ENCODE data around the gene SUDS3. TPM values are rescaled to one million over a fixed set of nuclear protein-coding genes. Genes with fewer than 3 reads are reported as not detected.

Gene SUDS3
- polyA plus RNA-seq, 1 of the 3 experiments (the other 2 are of a cell fraction): 15.0 TPM

GRCh38 chr12:118463677-118464076 is 87.3 kb downstream of the SUDS3 start (continued):
- TF ChIP-seq REST (IDR thresholded peaks at IDR 0.05; ENCODE audit: low read depth, low read length) (no peak), POLR2AphosphoS5 (IDR thresholded peaks at IDR 0.05; ENCODE audit: low read depth, low read length) (no peak), TEAD4 (IDR thresholded peaks at IDR 0.05; ENCODE audit: borderline replicate concordance, insufficient read depth) (no peak), TAF1 (IDR thresholded peaks at IDR 0.05; ENCODE audit: borderline replicate concordance, low read depth, low read length) (no peak), FOXJ3 (CRISPR knock-in tag; IDR thresholded peaks at IDR 0.05) (no peak), GATA2 (CRISPR knock-in tag; IDR thresholded peaks at IDR 0.05) (no peak), FOXM1 (IDR thresholded peaks at IDR 0.05; ENCODE audit: low read depth) (no peak), TCF12 (IDR thresholded peaks at IDR 0.05) (no peak), RCOR1 (IDR thresholded peaks at IDR 0.05; ENCODE audit: low read length) (no peak), MEF2A (IDR thresholded peaks at IDR 0.05; ENCODE audit: borderline replicate concordance, low read depth) (no peak), RAD21 (IDR thresholded peaks at IDR 0.05; ENCODE audit: low read length) (no peak), GABPA (IDR thresholded peaks at IDR 0.05; ENCODE audit: low read depth) (no peak)

DNA sequence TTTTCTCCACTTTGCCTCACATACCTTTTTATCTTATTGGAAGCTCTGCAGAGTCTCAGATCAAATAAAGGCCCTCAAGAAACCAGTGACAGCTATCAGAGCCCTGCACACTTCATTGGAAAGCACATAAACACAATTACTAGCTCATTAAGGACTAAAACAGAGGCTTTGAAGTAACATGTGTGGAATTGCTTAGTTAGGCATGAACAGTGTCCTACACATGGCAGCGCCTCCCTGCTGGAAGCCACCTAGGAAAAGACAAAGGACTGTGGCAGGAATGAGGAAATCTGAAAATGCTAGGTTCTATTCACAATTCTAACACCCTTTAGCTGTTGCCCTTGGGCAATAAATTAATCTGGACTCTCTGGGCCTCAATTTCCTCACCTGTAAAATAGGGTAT is 89.4 kb downstream of the SUDS3 start:
- H3K9me2 ChIP-seq: no peaks in the 10 kb centered on the region
- DNase-seq: peak; percentile 3
- H3K36me3 ChIP-seq (replicated peaks in 1 of 2; ENCODE audit: control insufficient read depth in 1 of 2, insufficient read depth in 2 of 2, low read length in 1 of 2): no peaks in the 10 kb centered on the region
- no peaks in the 10 kb centered on the region for H3K4me1 ChIP-seq (ENCODE audit: control insufficient read depth in 1 of 2, insufficient read depth in 2 of 2, low read depth in 1 of 2, low read length in 1 of 2)
- no peak overlapping the region for H3K4me3 ChIP-seq (ENCODE audit: low read depth in 2 of 2, low read length in 1 of 2)
- no peak overlapping the region for H3K4me2 ChIP-seq
- H3K27me3 ChIP-seq (ENCODE audit: insufficient read depth): no peaks in the 10 kb centered on the region
- ChIA-PET CTCF (interaction anchor here (0.7 kb wide), 1 partner anchor 30 kb away, joined by 3 read pairs; no protein-coding TSS in a partner anchor), POLR2A (no interaction called here)
- no peak overlapping the region for H3K27ac ChIP-seq (ENCODE audit: low read depth in 2 of 2, low read length in 1 of 2)
- no peaks in the 10 kb centered on the region for H3K79me2 ChIP-seq (ENCODE audit: insufficient read depth)
- H2AFZ ChIP-seq (ENCODE audit: low read depth): no peak overlapping the region
- no peaks in the 10 kb centered on the region for H3K9me3 ChIP-seq
- TF ChIP-seq FOXJ3 (CRISPR knock-in tag; IDR thresholded peaks at IDR 0.05) (no peak), TCF12 (IDR thresholded peaks at IDR 0.05) (no peak), ELF1 (IDR thresholded peaks at IDR 0.05) (no peak), CHD2 (IDR thresholded peaks at IDR 0.05; ENCODE audit: low read length, partially characterized antibody) (no peak), YY1 (IDR thresholded peaks at IDR 0.05; ENCODE audit: low read depth) (no peak), GATA2 (CRISPR knock-in tag; IDR thresholded peaks at IDR 0.05) (no peak), NRF1 (IDR thresholded peaks at IDR 0.05; ENCODE audit: low read depth, low read length) (no peak), TEAD4 (IDR thresholded peaks at IDR 0.05; ENCODE audit: borderline replicate concordance, insufficient read depth) (no peak), MAX (IDR thresholded peaks at IDR 0.05; ENCODE audit: low read depth) (no peak), MEF2A (IDR thresholded peaks at IDR 0.05; ENCODE audit: borderline replicate concordance, low read depth) (no peak)
- TF ChIP-seq, protein P1, sequence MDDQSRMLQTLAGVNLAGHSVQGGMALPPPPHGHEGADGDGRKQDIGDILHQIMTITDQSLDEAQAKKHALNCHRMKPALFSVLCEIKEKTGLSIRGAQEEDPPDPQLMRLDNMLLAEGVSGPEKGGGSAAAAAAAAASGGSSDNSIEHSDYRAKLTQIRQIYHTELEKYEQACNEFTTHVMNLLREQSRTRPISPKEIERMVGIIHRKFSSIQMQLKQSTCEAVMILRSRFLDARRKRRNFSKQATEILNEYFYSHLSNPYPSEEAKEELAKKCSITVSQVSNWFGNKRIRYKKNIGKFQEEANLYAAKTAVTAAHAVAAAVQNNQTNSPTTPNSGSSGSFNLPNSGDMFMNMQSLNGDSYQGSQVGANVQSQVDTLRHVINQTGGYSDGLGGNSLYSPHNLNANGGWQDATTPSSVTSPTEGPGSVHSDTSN (IDR thresholded peaks at IDR 0.05): no peak
- TF ChIP-seq, protein P2, sequence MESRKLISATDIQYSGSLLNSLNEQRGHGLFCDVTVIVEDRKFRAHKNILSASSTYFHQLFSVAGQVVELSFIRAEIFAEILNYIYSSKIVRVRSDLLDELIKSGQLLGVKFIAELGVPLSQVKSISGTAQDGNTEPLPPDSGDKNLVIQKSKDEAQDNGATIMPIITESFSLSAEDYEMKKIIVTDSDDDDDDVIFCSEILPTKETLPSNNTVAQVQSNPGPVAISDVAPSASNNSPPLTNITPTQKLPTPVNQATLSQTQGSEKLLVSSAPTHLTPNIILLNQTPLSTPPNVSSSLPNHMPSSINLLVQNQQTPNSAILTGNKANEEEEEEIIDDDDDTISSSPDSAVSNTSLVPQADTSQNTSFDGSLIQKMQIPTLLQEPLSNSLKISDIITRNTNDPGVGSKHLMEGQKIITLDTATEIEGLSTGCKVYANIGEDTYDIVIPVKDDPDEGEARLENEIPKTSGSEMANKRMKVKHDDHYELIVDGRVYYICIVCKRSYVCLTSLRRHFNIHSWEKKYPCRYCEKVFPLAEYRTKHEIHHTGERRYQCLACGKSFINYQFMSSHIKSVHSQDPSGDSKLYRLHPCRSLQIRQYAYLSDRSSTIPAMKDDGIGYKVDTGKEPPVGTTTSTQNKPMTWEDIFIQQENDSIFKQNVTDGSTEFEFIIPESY (IDR thresholded peaks at IDR 0.05; ENCODE audit: borderline replicate concordance, low read depth): no peak
- 70% methylated on average over 1 of the region's 1 CpG for WGBS (ENCODE audit: low lambda C conversion rate)
- no peak overlapping the region for H3K9ac ChIP-seq
- no peaks in the 10 kb centered on the region for H4K20me1 ChIP-seq (ENCODE audit: insufficient read depth)
- H3F3A ChIP-seq (replicated peaks; ENCODE audit: insufficient read depth): no peaks in the 10 kb centered on the region
